GM12865 (cell line): ENCODE results near the gene DEFB129.
"Not testable (repeated sequence)": the region's sequence is repeated elsewhere in the genome, so short reads cannot be mapped to it uniquely, and the experiment has no call there.

ENCODE experiments used
- DNase-seq: peaks from one replicate; pipeline ENCODE4 v3.0.0; 2010; ENCODE audit warnings: low read depth
- H3K4me3 ChIP-seq: 2 replicates; pipeline ENCODE4 v1.5.1; 2011; ENCODE audit warnings: mild to moderate bottlenecking, low read depth, low read length, control low read depth
- TF ChIP-seq, protein P1 (sequence below): IDR thresholded peaks from 2 replicates; pipeline ENCODE4 v1.5.1; 2011; ENCODE audit warnings: low read length, control low read depth, low read depth, inconsistent platforms; ENCODE audit not compliant: insufficient read depth; ENCODE audit errors: missing control alignments

Gene DEFB129

DNA sequence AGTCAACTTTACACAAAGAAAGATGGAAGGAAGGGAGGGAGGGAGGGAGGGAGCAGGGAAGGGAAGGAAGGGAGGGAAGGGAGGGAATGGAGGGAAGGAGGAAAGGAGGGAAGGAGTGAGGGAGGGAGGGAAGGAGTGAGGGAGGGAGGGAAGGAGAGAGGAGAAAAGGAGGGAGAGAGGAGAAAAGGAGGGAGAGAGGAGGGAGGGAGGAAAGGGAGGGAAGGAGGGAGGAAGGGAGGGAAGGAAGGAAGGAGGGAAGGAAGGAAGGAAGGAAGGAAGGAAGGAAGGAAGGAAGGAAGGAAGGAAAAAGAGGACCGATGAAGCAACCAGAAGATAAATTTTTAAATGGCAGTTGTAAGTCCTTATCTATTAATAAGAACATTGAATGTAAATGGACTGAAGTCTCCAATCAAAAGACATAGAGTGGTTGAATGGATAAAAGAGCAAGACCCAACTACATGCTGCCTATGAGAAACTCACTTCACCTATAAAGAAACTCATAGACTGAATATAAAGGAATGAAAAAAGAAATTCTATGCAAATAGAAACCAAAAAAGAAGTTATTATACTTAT is 5.7 kb upstream of the DEFB129 start:
- no peak for DNase-seq
- TF ChIP-seq, protein P1, sequence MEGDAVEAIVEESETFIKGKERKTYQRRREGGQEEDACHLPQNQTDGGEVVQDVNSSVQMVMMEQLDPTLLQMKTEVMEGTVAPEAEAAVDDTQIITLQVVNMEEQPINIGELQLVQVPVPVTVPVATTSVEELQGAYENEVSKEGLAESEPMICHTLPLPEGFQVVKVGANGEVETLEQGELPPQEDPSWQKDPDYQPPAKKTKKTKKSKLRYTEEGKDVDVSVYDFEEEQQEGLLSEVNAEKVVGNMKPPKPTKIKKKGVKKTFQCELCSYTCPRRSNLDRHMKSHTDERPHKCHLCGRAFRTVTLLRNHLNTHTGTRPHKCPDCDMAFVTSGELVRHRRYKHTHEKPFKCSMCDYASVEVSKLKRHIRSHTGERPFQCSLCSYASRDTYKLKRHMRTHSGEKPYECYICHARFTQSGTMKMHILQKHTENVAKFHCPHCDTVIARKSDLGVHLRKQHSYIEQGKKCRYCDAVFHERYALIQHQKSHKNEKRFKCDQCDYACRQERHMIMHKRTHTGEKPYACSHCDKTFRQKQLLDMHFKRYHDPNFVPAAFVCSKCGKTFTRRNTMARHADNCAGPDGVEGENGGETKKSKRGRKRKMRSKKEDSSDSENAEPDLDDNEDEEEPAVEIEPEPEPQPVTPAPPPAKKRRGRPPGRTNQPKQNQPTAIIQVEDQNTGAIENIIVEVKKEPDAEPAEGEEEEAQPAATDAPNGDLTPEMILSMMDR: no peak
- H3K4me3 ChIP-seq: no peak overlapping the region

DNA sequence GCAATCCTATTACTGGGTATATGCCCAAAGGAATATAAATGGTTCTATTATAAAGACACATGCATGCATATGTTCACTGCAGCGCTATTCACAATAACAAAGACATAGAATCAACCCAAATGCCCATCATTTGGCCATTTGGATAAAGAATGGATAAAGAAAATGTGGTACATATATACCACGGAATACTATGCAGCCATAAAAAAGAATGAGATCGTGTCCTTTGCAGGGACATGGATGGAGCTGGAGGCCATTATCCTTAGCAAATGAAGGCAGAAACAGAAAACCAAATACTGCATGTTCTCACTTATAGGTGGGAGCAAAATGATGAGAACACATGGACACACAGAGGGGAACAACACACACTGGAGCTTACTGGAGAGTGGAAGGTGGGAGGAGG is 1.2 kb upstream of the DEFB129 start:
- H3K4me3 ChIP-seq, DNase-seq: not testable (repeated sequence)

DNA sequence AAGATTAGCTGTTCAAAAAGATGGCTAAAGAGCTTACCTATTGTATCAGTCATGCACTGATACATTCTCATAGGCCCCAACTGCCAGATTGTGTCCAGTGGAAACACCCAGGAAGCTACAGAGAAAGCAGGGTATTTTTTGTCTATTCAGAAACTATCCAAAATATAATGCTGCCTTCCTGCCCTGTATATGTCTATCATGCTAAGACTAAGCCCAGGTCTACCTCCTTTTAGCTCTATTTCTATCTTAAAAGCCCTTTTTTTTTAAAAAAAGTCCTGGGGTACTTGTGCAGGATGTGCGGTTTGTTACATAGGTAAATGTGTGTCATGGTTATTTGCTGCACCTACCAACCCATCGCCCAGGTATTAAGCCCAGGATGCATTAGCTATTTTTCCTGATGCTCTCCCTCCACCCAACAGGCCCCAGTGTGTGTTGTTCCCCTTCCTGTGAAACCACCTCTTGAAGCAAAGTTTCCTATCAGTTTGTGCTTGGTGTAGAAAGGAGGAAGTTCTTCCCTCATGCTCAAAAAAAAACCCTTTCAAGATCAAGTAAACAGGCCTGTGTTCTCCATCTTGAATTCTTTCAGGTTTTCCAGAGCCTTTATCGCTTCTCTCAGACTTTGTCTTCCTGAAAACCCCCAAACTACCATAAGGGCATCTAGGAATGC is 514 bp downstream of the DEFB129 start:
- TF ChIP-seq, protein P1: no peak
- DNase-seq: no peak
- no peak overlapping the region for H3K4me3 ChIP-seq

DNA sequence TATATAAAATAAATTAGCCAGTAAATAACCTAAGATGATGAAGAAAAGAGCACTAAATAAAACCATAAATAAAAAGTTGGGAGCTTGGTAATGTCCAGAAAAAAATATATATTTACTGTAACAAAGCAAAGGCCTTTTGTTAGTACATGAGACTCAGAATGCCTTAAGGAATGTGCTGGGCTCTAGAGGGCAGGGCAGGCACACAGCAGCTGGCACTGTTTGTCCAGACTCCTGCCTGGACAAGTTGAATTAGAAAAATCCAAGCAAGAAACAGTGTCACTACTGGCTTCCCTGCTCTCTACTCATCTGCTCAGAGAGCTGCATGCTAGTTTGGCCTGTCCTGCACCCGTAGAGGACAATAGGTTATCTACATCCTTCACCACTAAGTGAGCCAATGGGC is 8.8 kb downstream of the DEFB129 start:
- TF ChIP-seq, protein P1: no peak
- no peak for DNase-seq
- H3K4me3 ChIP-seq: no peak overlapping the region

DNA sequence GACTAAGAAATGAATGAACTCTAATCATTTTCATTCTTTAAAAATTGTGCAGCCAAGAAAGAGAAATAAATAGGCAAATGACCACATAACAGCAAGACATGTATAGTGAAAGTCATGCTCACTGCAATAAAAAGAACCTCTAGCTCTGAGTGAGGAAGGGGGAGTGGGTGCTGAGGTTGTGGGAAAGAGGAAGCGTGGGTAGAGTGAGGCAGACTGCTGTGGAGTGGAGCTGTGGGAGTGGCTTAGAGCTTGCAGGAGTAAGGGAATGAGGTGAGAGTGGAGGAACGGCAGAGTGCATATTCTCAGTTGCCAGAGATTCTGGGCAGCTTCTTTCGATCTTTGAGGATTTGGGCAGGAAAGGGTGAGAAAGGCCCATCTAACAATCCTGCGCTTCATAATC is 10.4 kb downstream of the DEFB129 start:
- no peak for DNase-seq
- TF ChIP-seq, protein P1: no peak
- H3K4me3 ChIP-seq: no peak overlapping the region

DNA sequence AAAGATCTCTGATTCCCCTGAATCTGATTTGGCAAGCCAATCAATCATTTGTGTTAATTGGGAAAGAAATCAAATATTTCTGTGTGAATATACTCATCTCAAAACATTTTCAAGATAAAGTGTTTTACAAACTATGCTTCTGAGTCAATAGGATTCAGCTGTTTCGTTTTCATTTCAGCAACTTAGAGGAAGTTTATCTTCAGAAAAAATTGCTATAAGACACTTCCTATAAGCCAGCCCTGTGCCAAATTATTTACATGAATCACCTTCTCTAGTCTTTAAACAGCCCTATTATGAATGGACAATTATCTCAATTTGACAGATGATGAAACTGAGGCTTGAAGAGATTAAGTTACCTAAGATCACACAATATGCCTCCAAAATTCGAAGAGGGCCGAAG is 10.9 kb downstream of the DEFB129 start:
- no peak for DNase-seq
- H3K4me3 ChIP-seq: no peak overlapping the region
- TF ChIP-seq, protein P1: no peak

DNA sequence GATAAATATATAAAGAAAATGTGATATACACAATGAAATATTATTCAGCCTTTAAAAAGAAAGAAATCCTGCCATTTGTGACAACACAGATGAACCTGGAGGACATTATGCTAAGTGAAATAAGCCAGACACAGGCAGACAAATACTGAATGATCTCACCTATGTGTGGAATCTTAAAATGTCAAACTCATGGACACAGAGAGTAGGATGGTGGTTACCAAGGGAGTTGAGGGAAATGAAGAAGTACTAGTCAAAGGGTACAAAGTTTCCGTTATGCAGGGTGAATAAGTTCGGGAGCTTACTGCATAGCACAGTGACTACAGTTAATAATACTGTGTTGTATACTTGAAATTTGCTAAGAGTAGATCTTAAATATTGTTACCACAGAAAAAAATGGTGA is 15.8 kb downstream of the DEFB129 start:
- no peak for DNase-seq
- no peak overlapping the region for H3K4me3 ChIP-seq
- TF ChIP-seq, protein P1: no peak
